Activated effector memory CD4-positive, alpha-beta T cell treated with Interleukin-2 at 50 U/mL for 16 hours (primary cell): ENCODE data around the gene BRAT1.
"Not testable (repeated sequence)": the region's sequence is repeated elsewhere in the genome, so short reads cannot be mapped to it uniquely, and the experiment has no call there.

Experiments
- DNase-seq: peaks from one replicate; pipeline ENCODE4 v3.0.0-alpha.2; 2020

The BRAT1 gene

GRCh38 chr7:2583798-2584580, 28.7 kb upstream of the BRAT1 start:
- no peak for DNase-seq

GRCh38 chr7:2582006-2582735, 26.8 kb upstream of the BRAT1 start:
- DNase-seq, result no peak

GRCh38 chr7:2580636-2581035, 25.3 kb upstream of the BRAT1 start:
- no peak for DNase-seq

- no peak for DNase-seq
Measured at GRCh38 chr7:2577914-2578680, 22.8 kb upstream of the BRAT1 start.

GRCh38 chr7:2576742-2577491, 21.6 kb upstream of the BRAT1 start:
- DNase-seq, result no peak

- no peak for DNase-seq
Measured at GRCh38 chr7:2575733-2576340, 20.5 kb upstream of the BRAT1 start.

- DNase-seq, result no peak
Measured at GRCh38 chr7:2575046-2575732, 19.9 kb upstream of the BRAT1 start.

GRCh38 chr7:2573761-2574160, 18.4 kb upstream of the BRAT1 start:
- no peak for DNase-seq

- no peak for DNase-seq
Measured at GRCh38 chr7:2572101-2572842, 16.9 kb upstream of the BRAT1 start.

GRCh38 chr7:2571409-2571808, 16.1 kb upstream of the BRAT1 start:
- no peak for DNase-seq

GRCh38 chr7:2570021-2570420, 14.7 kb upstream of the BRAT1 start:
- DNase-seq, result no peak

GRCh38 chr7:2569421-2569820, 14.1 kb upstream of the BRAT1 start:
- DNase-seq, result no peak

- no peak for DNase-seq
Measured at GRCh38 chr7:2568521-2569223, 13.3 kb upstream of the BRAT1 start.

- DNase-seq, result no peak
Measured at GRCh38 chr7:2567679-2568278, 12.5 kb upstream of the BRAT1 start.

GRCh38 chr7:2566890-2567678, 11.8 kb upstream of the BRAT1 start:
- DNase-seq, result peak; percentile 24

GRCh38 chr7:2566348-2566889, 11.1 kb upstream of the BRAT1 start:
- no peak for DNase-seq

- DNase-seq, result no peak
Measured at GRCh38 chr7:2564970-2565540, 9.7 kb upstream of the BRAT1 start.

- not testable (repeated sequence) for DNase-seq
Measured at GRCh38 chr7:2563955-2564354, 8.6 kb upstream of the BRAT1 start.
